ENCODE measurements around the gene LMLN. TPM values are rescaled to one million over a fixed set of nuclear protein-coding genes. Genes with fewer than 3 reads are reported as not detected.

Gene LMLN
- total and polyA plus RNA-seq, 2 of the 13 experiments (the other 11 are each of a cell fraction or from before 2014, with no cell fraction given) = 1.2 to 1.8 TPM

- TF ChIP-seq ZNF7 (CRISPR knock-in tag; IDR thresholded peaks at IDR 0.05) (no peak), SOX6 (IDR thresholded peaks at IDR 0.05) (no peak), SOX6 (CRISPR knock-in tag; IDR thresholded peaks at IDR 0.05) (0 out of 2 replicates have a peak, but pooled peaks have one; percentile 41), RFX1 (IDR thresholded peaks at IDR 0.05) (peak; percentile 94), GATAD1 (CRISPR knock-in tag; IDR thresholded peaks at IDR 0.05) (peak; percentile 87), SIN3A (IDR thresholded peaks at IDR 0.05; ENCODE audit: borderline replicate concordance, low read depth, low read length) (peak; percentile 95), ZNF770 (CRISPR knock-in tag; IDR thresholded peaks at IDR 0.05) (peak; percentile 46; the same call in 1 of the 2 replicates), ZNF503 (CRISPR knock-in tag; IDR thresholded peaks at IDR 0.05) (peak; percentile 45; the same call in 1 of the 2 replicates), ZNF549 (CRISPR knock-in tag; IDR thresholded peaks at IDR 0.05) (no peak), ZNF557 (CRISPR knock-in tag; IDR thresholded peaks at IDR 0.05) (no peak), GABPB1 (CRISPR knock-in tag; IDR thresholded peaks at IDR 0.05) (peak; percentile 88), SP5 (CRISPR knock-in tag; IDR thresholded peaks at IDR 0.05; ENCODE audit: borderline replicate concordance, low read depth) (peak; percentile 65; the same call in 1 of the 2 replicates), ZNF333 (CRISPR knock-in tag; IDR thresholded peaks at IDR 0.05; ENCODE audit: borderline replicate concordance) (0 out of 2 replicates have a peak, but pooled peaks have one; percentile 74), ZSCAN30 (CRISPR knock-in tag; IDR thresholded peaks at IDR 0.05) (0 out of 2 replicates have a peak, but pooled peaks have one; percentile 59), ZNF431 (CRISPR knock-in tag; IDR thresholded peaks at IDR 0.05; ENCODE audit: borderline replicate concordance, low read depth) (peak; percentile 36; the same call in 1 of the 2 replicates), TCF7 (IDR thresholded peaks at IDR 0.05; ENCODE audit: low read depth) (no peak), THAP7 (CRISPR knock-in tag; IDR thresholded peaks at IDR 0.05) (peak; percentile 87; the same call in 1 of the 2 replicates), POLR2AphosphoS5 (IDR thresholded peaks at IDR 0.05; ENCODE audit: low read depth, low read length) (peak; percentile 98), ZNF225 (CRISPR knock-in tag; IDR thresholded peaks at IDR 0.05) (peak; percentile 34; the same call in 1 of the 2 replicates), ZNF513 (CRISPR knock-in tag; conservative IDR thresholded peaks at IDR 0.05) (no peak), UBTF (CRISPR knock-in tag; IDR thresholded peaks at IDR 0.05) (0 out of 2 replicates have a peak, but pooled peaks have one; percentile 37)
Observed at GRCh38 chr3:197949778-197950676, 10.0 kb upstream of the LMLN start, which contains the start of gene RPL35A (continued).

Measured in HepG2 (cell line).